HG03196 (cell line): ENCODE measurements around the gene PTN.

Experiments used
- ATAC-seq: cut with Tn5 transposase; IDR thresholded peaks from one replicate; pipeline ENCODE4 v1.9.1; 2021; ENCODE audit not compliant: unreplicated experiment

Gene PTN, protein sequence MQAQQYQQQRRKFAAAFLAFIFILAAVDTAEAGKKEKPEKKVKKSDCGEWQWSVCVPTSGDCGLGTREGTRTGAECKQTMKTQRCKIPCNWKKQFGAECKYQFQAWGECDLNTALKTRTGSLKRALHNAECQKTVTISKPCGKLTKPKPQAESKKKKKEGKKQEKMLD

DNA sequence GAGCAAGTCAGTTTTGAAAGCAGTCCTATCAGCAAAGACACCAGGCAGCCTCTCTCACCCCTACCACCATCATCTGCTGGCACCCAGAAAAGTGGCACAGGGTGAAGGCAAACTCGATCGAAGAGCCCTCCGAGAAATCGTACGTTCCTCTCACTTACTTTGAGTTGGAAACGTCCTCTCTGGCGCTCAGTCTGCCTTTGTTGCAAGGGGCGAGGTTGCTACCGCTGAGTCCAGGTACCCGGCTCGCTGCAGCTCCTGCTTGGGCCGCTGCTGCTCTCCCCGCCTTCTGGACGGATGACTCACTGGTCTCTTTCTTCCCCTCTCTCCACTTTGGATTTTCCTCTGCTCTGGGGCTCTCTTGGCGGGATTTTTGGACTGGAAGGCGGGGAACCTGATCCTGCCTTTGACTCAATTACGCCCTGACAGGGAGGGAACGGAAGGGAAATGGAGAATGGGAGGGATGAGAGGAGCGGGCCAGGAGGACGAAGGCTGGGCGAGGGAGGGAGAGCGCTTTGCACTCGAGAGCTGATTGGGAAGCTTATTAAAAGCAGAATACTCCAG is at the start of gene PTN:
Gene PTN, minus strand, starts transcription at position 453 of the 561 bp plus-strand sequence. CDS start 88,760 bp downstream, outside the sequence.
- ATAC-seq, result no peak

DNA sequence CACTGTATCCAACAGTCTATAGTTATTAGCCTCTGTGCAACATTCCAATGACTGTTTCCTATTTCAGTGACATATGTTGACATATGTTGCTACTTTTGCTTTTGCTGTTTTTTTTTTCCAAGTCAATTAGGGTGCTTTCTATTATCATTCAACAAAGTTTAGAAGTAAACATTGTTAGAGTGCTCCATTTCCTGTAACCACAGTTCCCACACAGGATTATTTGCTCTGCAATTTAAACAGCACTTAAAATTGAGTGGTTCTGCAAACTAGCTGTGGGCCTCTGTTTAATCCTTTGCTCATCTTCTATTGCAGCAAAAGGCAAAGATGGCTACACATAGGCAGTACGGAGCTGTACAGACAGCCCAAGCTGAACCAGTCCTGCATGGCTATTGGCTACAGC is 46.5 kb upstream of the PTN start:
- no peak for ATAC-seq

DNA sequence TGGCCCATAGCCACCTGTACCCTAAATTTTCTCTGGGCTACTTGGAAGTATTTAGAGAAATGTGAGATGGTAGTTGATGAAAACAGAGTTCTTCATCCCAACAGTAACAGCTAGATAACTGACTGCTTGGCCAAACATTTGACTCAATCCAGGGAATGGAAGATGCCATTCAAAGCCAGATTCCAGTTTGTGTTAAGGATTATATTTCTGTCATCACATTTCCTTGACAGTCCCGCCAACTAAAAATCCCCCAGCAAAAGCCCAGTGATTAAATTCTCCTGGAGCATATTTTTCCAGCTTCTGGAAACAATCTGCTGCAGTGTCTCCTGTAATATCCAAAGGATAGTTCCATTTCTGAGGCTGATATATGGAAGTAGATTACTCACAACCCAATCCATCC is 45.4 kb upstream of the PTN start:
- no peak for ATAC-seq

DNA sequence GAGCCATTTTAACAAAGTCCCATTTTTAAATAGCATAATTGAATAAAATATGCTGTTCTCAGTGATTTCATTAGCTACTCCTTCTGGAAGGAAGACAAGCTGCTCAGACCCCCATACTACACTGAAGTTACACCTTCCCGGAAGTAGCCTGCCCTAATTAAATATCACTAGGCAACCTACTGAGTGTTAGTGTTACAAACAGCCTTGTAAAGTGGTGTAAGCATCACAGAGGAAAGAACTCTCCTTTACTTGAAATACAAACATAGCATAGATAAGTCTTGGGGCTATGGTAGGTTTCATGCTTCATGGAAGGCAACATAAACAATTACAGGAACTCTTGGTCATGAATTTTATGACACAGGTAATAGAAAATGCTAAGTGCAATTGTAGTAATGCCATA is 43.4 kb upstream of the PTN start:
- ATAC-seq, result no peak

DNA sequence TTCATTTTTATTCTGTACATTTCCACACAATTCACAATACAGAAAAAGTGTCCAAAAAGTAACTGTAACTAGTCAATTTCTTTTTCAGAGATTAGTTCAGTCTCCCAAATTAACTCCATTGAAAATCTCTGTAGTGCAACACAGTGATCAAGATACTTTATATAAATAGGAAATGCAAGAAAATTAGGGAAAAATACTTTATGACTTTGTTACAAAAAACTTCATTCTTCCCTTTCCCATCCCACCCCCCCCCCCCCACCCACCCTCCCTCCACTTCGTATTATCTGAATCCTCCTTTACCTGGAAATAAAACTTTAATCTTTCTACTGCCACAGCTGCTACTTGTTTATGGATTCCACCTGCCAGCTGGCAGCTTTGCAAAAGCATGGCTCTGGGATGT is 37.5 kb upstream of the PTN start:
- ATAC-seq, result no peak

DNA sequence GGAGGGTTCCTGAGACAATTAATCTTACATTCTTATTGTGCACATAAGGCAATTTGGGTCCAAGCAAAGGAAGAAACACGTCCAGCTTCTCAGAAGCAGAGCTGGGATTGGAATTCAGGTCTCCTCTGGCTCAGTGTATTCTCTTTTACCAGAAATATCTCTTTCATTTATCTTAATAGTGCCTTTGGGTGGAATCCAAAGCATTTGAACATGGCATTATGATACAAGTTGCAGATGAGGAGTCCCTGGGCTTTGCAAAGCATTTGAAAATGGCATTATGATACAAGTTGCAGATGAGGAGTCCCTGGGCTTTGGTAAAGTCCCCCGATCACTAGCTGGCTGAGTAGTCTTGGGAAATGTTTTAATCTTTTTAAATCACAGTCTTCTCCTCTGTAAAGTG is 30.0 kb upstream of the PTN start:
- no peak for ATAC-seq

DNA sequence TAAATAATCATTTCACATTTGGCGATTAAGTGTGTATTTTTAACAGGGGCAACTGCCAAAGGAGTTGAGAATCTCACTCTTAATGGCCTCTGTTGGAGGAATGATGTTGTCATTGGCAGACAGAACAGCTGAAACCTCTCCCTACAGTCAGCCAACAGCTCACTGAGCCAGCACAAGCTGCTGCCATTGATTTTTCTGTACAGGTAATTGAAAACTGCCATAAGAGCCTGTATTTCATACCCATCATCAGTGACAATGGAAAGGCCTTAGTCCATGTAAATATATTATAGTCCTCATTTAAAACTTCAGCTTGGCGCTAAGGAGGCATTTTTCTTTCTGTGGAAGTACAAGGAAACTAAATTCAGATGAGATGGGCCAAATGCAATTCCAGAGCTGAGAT is 28.1 kb upstream of the PTN start:
- ATAC-seq, result no peak

DNA sequence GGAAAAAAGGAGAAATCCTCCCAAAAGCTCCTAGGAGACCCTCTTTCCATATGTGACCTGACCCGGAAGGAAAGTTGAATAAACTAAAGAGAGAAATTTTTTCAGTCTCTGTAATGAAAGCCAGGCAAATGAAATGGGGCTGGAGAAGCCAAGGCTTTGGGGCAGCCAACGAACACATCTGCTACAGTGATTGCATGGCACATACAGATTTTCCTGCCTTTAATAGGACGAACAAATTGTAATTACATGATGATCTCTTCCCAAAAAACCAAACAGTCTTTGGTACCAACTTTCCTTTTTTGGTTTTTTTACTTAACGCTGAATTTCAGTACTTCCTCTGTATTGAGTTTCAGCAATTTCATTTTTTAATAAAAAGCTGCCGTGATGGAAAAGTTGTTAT is 23.5 kb upstream of the PTN start:
- ATAC-seq, result no peak

DNA sequence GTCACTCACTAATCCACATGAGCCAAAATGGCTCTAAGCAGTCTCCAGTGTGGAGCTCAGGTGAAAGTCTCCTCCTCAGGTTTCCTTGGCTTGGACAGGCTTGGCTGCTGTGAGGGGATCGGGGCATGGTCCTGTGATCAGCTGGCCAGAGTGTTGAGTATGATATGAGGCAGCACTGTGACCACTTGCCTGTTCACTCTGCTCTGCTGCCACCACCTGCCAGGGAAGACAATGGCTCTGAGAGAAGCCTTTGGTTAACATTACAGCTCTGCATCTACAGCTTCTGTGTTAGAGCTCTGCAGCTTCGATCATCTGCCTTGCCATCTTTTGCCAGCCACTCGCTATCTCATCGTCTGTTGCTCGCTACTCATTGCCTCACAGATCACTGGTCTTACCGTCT is 20.1 kb upstream of the PTN start:
- no peak for ATAC-seq

DNA sequence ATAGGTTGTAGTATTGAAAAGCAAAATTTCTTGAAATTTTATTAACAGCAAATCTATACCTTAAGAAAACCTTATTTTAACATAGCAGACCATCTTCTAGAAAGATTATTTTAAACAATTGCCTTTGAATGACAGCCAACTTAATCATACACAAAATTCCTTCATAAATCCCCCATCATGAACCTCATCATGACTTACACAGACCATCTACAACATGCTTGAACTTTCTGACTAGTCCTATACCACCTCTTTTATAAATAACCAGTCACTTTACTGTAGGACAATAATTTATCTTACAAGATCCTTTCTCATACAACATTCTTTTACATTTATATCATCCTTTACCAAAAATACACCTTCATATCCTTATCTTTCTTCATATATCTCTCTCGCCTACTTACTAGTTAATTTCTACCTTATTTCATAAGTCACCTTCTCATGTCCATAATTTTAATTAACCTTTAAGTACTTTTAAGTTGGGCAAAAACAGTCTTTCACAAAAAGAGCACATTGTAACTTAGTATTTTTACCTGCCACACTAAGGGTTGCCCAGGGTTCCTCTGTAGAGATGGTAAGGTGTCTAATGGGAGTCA is 16.6 kb upstream of the PTN start:
- ATAC-seq, result no peak

DNA sequence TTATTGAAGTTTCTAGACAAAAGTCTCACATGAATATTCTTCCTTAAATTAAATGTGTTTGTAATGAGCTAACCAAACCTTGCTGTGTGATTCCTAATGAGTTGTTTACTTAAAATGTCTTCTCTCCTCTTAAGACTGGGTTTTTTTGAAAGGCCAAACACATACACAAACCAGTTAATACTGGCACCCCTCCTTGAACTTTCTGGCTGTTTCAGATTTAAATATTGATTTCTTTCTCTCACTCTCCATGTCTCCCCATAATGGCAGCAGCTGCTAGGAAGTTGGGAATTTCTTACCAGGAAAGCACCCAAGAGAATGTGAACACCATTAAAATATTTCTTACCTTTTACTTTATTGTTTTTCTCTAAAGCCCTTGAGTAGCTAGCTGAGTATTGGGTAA is 11.4 kb upstream of the PTN start:
- no peak for ATAC-seq

DNA sequence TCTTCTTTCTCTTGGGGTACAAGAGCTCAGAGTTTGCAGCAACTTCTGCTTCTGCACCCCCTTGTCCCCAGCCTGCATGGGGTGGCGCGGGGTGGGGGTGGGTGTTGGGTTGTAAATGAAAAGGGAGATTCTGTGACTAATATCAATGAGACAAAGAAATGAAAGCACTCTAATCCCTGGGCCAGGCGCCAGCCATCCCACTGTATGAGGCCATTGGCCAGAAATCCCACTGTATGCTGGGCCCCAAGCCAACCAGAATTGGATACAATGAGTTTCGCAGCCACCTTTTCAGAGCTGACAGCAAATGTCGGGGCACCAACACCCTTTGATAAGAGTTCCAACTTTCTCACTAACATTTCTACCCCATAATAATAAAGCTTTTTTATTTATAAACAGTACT is 10.9 kb upstream of the PTN start:
- no peak for ATAC-seq

DNA sequence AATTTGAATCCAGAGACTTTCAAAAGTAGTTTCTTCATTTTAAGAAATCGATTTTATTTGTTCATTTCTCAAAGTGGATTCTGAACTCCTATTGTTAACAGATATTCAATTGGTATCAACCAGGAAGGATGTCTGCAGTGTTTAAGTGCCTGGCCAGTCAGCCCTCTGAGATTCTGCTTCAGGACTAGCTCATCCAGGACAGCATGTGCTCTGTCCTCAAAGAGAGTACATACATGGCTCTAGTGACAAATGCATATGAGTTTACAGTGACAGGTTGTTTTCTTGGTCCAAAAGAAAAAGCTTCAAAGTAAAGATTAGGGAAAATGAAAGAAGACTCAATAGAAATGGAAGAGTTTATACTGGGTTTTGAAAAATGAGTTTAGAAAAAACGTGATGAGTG is 8.4 kb upstream of the PTN start:
- ATAC-seq, result no peak

DNA sequence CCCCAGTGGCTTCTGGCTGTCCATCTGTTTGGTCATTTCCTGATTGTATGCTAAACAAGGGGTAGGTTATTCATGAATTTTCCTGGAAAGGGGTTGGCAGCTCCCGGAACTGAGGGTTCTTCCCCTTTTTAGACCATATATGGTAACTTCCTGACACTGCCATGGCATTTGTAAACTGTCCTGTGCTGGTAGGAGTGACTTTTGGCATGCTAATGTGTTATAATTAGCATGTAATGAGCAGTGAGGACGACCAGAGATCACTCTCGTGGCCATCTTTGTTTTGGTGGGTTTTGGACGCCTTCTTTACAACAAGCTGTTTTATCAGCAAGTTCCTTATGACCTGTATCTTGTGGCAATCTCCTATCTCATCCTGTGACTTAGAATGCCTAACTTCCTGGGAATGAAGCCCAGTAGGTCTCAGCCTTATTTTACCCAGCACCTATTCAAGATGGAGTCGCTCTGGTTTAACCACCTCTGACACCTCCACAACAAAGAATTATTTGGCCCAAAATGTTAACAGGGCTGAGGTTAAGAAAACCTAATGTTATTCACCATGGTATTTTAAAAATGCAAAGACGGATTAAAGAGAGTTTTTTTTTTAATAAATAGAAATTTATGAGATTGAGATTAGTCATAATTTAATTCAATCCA is 2.4 kb upstream of the PTN start:
- no peak for ATAC-seq

DNA sequence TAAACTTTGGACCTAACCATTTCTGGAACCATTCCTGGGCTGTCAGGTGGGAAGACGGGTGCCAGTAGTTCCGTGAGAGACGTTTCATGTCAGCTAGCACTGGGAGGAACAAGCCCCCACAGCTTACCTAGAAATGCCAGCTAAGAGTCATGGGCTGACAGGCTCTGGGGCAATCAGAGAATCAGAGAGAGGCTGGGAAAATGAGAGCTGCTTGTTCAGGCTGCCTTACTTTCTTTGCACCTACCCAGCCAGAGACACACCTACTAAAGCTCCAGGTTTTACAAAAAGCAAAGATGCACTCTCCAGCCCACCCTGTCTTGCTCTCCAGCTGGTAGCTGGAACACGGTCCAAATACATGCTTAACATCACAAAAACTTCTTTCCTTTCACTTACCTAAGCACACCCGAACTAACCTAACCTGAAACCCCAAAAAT is 688 bp downstream of the PTN start:
- ATAC-seq, result no peak

DNA sequence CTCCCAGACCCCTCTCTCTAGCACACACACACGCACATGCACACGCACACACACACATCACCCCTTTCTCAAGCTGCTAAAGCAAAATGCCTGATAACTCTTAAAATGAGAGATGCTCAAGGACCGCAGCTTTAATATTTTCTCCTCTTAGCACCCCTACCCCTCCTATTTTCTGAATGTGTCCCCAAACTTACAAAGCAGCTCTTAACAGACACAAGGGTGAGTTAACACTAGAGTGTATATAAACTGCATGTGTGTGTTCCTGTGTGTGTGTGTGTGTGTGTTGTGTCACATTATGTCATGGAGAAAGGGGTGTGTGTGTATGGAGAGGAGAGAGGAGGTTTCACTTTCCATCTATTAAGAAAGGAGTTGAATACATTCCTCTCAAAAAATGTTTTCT is 1.3 kb downstream of the PTN start:
- no peak for ATAC-seq

DNA sequence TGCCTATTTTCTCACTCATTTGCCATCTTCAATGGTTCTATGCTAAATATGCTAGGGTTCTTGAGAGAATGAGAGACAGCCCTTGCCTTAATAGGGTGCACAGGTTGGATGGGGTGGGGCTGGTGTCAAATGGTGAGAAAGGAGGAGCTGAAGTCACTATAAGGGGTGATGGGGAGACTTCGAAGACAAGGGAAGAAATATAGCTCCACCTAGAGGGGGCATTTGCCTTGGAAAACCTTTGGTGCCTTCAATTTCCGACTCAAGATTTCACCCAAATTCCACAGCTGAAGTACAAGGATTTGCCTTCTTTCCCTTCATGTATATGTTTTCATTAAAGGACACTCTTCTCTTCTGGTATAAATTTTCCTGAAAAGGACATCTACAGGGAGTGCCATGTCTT is 5.6 kb downstream of the PTN start:
- ATAC-seq, result no peak

DNA sequence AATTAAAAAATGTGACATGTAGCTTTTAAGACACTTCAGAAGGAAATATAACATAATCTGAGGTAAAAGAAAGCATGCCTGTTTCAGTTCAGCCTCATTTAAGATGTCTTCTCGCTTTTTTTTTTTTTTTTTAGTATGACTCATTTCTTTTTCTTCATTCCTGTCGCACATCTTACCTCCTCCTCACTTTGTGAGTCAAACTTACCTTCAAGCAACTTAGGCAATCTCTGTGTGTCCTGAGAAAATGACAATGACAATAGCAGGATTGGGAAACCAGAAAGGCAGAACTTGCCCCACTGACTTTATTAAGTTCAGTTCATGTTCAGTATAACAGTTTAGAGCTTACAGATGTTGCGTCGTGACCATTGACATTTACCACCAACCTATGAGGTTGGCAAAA is 7.7 kb downstream of the PTN start:
- no peak for ATAC-seq

DNA sequence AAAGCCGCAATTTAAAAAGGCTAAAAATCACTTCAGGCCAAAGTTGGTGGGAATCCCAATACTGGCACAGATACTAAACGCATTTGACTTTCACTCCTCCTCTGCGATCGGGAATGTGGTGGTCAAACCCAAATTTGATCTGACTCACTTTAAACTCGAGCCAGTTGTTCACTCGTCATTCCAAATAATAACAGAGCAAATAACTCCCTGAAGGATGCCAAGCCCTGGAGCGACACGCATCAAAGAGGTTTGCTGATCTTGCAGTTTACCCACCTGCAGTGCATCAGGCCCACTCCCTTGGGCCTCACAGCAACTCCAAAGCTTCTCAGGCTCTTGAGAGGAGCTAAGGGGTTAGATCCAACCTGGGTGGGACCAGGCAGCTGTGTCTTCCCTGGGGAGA is 12.2 kb downstream of the PTN start:
- no peak for ATAC-seq

DNA sequence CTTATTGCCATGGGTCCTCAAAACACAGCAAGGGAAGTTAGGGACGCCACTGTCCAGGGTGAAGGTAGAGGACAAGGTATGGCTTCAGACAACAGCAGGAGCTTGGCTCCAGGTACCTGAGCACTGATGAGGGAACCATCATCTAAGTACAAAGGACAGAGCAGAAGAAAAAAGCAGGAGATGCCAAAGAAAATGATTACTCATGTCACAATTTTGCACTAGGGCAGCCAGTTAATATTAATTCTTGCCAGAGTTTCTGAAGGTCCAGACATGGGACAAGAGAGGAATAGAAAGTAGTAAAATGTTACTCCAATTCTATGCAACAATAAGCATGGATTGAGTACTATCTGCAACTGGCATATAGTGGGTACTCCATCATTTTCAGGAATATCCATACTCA is 14.1 kb downstream of the PTN start:
- no peak for ATAC-seq

DNA sequence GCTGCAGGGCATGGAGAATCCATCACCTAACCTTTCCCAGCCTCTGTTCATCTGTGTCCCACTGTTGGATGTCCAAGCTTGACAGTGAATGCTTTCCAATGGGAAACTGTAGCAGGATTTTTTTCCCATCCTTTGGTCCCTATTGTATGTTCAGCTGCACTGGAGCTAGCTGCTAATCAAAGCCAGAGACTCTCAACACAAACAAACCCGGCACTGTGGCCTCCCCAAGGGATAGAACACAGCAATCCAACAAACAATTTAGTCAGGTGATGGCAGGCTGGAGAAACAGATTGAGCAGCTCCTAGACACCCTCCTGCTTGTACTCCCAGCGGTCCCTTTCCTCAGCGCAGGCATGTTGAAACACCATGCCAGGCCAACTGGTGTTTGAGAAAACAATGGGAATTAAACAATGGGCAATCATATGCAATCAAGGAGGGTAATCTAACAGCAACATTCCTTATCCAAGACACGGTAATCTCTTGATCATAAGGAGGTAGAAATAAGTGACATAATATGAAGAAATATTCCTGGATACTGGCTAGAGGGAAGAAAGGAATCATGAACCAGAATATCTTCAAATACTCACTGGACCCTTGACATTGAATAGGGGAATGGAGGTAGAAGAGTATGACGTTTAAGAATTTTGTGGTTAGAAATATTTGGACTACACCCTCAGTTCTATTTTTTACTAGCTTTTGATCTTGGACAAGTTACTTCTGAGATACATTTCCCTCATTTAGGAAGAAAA is 15.0 kb downstream of the PTN start:
- no peak for ATAC-seq

DNA sequence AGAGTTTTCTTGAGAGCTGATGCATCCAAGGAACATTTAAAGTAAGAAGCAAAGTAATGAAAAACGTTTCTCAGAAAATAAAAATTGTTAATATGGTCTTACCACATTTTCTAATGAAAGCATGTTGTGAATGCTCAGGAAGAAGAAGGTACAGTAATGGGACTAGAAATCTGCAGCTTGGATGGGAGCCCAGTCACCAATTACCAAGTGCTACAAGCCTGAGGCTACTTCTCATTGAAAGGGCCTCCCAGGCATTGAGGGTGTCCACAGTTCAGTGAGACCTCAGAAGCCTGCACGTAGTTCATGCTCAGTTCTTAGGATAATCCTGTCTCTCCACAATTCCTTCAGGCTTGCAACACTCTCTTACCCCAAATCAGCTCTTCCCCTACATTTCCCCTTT is 17.6 kb downstream of the PTN start:
- no peak for ATAC-seq
